ENCODE measurements around the gene ASB6. TPM values are rescaled to one million over a fixed set of nuclear protein-coding genes. Genes with fewer than 3 reads are reported as not detected.

Gene ASB6
- total RNA-seq, 1 donor from 2014 or later = 9.2 TPM

- Mint-ChIP-seq H3K36me3 (no peaks in the 10 kb centered on the region), H3K27ac (no peak overlapping the region), H3K4me1 (peaks cover 30% of the 10 kb centered on the region), H3K27me3 (ENCODE audit: insufficient read depth, low read depth) (peaks cover 14% of the 10 kb centered on the region), H3K9me3 (peaks cover 2% of the 10 kb centered on the region), H3K4me3 (no peak overlapping the region)
- H4K20me1 ChIP-seq (ENCODE audit: low read depth) = no peaks in the 10 kb centered on the region
- H3K79me2 ChIP-seq (ENCODE audit: low read depth) = no peaks in the 10 kb centered on the region
- H3K9me3 ChIP-seq (ENCODE audit: low read depth) = no peaks in the 10 kb centered on the region
- H3K4me2 ChIP-seq = no peak overlapping the region
- no peak overlapping the region for H3K4me3 ChIP-seq
- TF ChIP-seq EZH2phosphoT487 (IDR thresholded peaks at IDR 0.05) (no peak), EZH2 (IDR thresholded peaks at IDR 0.05) (no peak), CTCF (IDR thresholded peaks at IDR 0.05) (no peak)
- H3K27me3 ChIP-seq = peaks cover 22% of the 10 kb centered on the region
- H3K27ac ChIP-seq = no peak overlapping the region
- peaks cover 15% of the 10 kb centered on the region for H3F3A ChIP-seq (ENCODE audit: low read depth)
- peaks cover 11% of the 10 kb centered on the region for H3K4me1 ChIP-seq
- H2AFZ ChIP-seq (replicated peaks) = no peak overlapping the region
- H3K36me3 ChIP-seq = no peaks in the 10 kb centered on the region
- no peak for DNase-seq (ENCODE audit: low spot score)
- no peak overlapping the region for H3K9ac ChIP-seq
Observed at GRCh38 chr9:129614932-129615331, 27.0 kb downstream of the ASB6 start.

GRCh38 chr9:129613520-129614175 lies 28.3 kb downstream of the ASB6 start:
- DNase-seq (ENCODE audit: low spot score) = peak; percentile 77
- H3K9ac ChIP-seq = no peak overlapping the region
- H3K4me1 Mint-ChIP-seq = peaks cover 31% of the 10 kb centered on the region
- peak overlapping the region; percentile 48 for H3K4me3 Mint-ChIP-seq
- H3K4me1 ChIP-seq = peaks cover 17% of the 10 kb centered on the region
- H3K9me3 ChIP-seq (ENCODE audit: low read depth) = no peaks in the 10 kb centered on the region
- H3K27me3 ChIP-seq = peaks cover 10% of the 10 kb centered on the region
- peak overlapping the region; percentile 85 for H3K27ac Mint-ChIP-seq
- peak overlapping the region; percentile 50 for H3K4me2 ChIP-seq
- no peak overlapping the region for H3K27ac ChIP-seq
- peaks cover 2% of the 10 kb centered on the region for H3K9me3 Mint-ChIP-seq
- H3F3A ChIP-seq (ENCODE audit: low read depth) = peaks cover 18% of the 10 kb centered on the region
- H3K79me2 ChIP-seq (ENCODE audit: low read depth) = no peaks in the 10 kb centered on the region
- H3K36me3 ChIP-seq = no peaks in the 10 kb centered on the region
- H3K27me3 Mint-ChIP-seq (ENCODE audit: insufficient read depth, low read depth) = peaks cover 8% of the 10 kb centered on the region
- H2AFZ ChIP-seq (replicated peaks) = peak overlapping the region; percentile 27
- H3K4me3 ChIP-seq = no peak overlapping the region
- no peaks in the 10 kb centered on the region for H3K36me3 Mint-ChIP-seq
- TF ChIP-seq EZH2phosphoT487 (IDR thresholded peaks at IDR 0.05) = no peak
- no peak for TF ChIP-seq CTCF (IDR thresholded peaks at IDR 0.05)
- no peak for TF ChIP-seq EZH2 (IDR thresholded peaks at IDR 0.05)
- H4K20me1 ChIP-seq (ENCODE audit: low read depth) = no peaks in the 10 kb centered on the region

- Histone ChIP-seq H3F3A (ENCODE audit: low read depth) (peaks cover 24% of the 10 kb centered on the region), H3K27me3 (peaks cover 3% of the 10 kb centered on the region), H3K4me3 (no peak overlapping the region), H2AFZ (replicated peaks) (no peak overlapping the region), H3K9ac (no peak overlapping the region), H3K79me2 (ENCODE audit: low read depth) (no peaks in the 10 kb centered on the region), H3K36me3 (no peaks in the 10 kb centered on the region), H4K20me1 (ENCODE audit: low read depth) (no peaks in the 10 kb centered on the region), H3K4me1 (peaks cover 17% of the 10 kb centered on the region), H3K4me2 (peak overlapping the region; percentile 50), H3K27ac (no peak overlapping the region), H3K9me3 (ENCODE audit: low read depth) (no peaks in the 10 kb centered on the region)
- no peaks in the 10 kb centered on the region for H3K9me3 Mint-ChIP-seq
- no peak for TF ChIP-seq EZH2 (IDR thresholded peaks at IDR 0.05)
- TF ChIP-seq CTCF (IDR thresholded peaks at IDR 0.05) = no peak
- TF ChIP-seq EZH2phosphoT487 (IDR thresholded peaks at IDR 0.05) = no peak
- H3K4me1 Mint-ChIP-seq = peaks cover 32% of the 10 kb centered on the region
- H3K36me3 Mint-ChIP-seq = no peaks in the 10 kb centered on the region
- no peak overlapping the region for H3K27ac Mint-ChIP-seq
- DNase-seq (ENCODE audit: low spot score) = no peak
- no peak overlapping the region for H3K4me3 Mint-ChIP-seq
- peaks cover 8% of the 10 kb centered on the region for H3K27me3 Mint-ChIP-seq (ENCODE audit: insufficient read depth, low read depth)
Observed at GRCh38 chr9:129612815-129613519, 29.0 kb downstream of the ASB6 start.

All from neural progenitor cell (in vitro differentiated cells).